Hypothalamus (tissue), 51 donors: ENCODE data around the gene MAPK11.

Source experiments
- DNase-seq, 51 donors: peaks; one replicate each; lab custom pipeline; 2025; lab: John Stamatoyannopoulos, UW

MAPK11 gene

DNA sequence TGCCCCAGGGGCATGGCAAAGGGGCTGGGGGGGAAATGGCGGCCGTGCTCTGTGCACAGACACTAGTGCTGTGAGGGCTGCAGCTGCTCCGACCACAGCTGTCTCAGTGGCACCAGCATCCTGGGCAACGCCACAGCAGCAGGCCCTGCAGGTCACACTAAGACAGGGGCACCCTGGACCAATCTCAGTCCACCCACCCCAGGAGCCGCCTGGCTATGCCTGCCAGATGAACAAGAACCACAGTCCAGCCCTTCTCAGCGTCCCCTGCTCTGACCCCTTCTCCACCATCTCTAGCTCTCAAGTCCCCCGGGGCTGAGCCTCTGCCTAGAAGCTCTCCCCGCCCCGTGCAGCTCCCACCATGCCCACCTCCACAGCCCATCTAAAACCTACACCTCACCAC lies 41.8 kb downstream of the MAPK11 start:
- no peak for DNase-seq

DNA sequence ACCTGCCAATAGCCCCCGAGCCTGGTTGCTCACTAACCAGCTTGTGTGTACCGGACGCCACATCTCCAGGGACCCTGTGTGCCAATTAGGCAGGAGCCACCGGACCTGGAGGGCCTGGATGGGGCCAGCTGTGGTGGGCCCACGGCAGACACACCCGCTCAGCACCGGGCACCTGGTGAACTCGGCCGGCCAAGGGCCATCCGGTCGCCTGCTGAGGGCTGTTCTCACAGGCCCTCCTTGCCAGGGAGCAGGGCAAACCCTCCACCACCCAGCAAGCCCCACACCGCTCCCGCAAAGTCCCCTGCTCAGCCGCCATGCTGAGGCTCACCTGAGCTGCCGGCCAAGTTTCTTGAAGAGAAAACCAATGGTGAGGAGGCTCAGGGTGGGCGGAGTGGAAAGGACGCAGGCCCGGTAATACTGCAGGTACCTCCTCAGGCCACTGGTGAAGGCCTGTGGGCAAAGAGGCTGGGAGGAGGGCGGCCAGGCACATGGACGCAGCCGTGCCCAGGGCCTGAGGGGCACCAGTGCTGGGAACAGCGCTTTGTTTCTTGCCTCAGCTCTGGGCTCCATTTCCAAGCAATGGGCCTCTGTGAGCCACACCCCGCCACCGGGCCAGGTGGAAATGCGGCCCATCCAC lies 42.5 kb downstream of the MAPK11 start:
- no peak for DNase-seq

DNA sequence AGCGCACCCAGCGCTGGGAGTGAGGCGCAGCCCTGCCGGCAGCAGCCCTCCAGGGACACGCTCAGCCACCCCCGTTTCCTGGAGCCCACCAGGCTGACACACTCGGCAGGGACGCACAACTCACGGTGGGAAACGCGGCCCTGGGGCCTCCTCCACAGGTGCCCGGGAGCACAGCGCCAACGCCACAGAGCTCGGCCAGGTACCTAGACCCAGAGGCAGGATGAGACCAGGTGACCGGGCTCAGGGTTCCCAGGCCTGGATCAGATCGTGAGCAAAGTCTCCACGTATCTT lies 43.4 kb downstream of the MAPK11 start:
- DNase-seq: no peak

DNA sequence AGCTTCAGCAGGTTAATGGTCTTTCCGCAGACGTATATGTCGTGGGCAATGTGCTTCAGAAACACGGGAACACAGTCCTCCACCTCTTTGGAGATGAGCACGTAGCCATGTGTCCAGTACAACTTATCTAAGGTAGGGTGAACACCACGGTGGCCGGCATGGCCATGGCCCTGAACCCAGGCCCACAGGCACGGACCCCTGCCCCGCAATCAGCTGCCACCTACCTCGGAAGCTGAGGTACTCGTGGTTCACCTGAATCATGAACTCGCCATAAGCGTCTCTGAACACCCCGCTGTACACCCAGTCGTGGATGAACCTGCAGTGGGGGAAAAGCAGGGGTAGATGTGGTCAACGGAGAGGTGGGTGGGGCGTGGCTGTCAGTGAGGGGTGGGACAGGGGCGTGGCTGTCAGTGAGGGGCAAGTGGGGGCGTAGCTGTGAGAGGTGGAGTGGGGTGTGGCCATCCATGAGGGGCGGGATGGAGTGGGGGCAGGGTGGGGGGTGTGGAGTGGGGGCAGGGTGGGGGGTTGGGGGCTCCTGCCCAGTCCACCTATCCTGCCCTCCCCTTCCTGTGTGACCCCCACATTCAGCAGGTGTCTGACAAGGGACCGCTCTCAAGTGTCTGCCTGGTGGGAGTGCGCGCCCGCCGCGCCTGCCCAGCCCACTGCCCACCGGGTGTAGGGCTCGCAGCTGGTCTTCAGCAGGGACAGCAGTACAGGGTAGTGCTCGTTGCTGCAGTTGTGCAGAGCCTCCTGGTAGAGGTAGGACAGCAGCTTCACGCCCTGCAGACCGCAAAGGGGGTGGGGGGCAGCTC lies 43.9 kb downstream of the MAPK11 start:
- no peak for DNase-seq

DNA sequence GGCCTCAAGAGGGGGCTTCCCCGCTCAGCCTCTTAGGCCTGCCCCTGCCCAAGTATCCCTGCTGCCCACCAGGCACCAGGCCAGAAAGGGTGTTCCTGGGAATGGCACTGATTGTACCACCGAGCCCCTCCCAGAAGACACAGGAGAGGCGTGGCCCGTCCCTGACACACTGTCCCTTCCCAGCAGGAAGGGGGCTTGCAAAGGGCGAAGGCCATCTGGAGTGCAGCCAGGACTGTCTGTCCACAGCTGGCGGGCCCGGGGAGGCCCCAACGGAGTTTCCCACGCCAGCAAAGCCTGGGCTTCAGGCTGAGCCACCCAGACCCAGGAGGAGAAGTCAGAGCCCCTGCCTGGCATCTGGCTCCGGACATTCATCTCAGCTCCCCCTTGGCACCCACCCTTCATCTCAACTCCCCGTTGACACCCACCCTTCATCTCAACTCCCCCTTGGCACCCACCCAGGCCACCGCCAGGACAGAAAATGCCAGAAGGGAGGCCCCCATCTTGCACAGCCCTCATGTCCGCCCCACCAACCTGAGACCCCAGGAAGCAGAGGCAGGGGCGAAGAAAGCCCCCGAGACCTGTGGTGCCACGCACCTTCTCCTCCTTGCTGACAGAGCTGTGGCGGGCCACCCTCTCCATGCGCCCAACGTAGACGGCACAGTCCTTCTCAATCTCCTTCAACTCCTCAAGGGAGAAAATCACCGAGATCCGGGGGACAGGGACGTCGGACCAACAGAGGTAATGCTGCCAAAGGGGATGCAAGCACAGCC lies 44.8 kb downstream of the MAPK11 start:
- DNase-seq: no peak

DNA sequence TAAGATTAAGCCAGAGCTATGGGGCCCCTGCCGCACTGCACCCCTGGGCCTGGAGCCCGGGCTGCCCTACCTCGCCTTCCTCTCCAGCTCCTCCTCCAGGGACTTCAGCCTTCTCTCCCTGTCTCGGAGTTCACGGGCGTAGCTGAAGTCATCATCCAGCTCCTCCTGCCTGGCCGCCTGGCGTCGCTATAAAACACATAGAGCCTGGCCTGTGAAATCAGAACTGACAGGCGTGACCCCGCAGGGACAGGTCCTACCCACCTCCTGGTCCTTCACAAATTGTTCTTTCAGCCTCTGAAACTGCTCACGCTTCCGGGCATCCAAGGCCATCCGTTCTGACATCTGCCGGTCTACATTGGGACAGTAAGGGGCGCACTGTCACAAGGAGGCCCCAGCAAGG lies 46.1 kb downstream of the MAPK11 start:
- DNase-seq: no peak

DNA sequence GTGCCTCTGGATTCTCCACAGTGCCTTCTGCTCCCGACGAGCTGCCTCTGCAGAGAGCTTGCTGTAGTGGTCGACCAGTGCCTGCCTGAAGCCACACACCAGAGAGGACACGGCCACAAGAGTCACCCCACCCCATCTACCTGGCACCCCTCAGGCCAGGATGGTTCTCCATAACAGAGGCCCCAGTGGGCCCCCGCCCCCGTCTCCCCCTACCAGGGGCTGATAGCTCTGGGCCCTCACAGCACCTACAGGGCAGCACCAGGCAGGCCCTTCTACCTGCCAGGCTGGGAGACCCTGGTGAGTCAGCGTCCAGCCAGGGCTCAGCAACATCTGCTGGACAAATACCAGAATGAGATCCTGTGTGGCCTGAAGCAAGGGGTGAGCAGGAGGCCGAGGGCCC lies 47.7 kb downstream of the MAPK11 start:
- DNase-seq: no peak

DNA sequence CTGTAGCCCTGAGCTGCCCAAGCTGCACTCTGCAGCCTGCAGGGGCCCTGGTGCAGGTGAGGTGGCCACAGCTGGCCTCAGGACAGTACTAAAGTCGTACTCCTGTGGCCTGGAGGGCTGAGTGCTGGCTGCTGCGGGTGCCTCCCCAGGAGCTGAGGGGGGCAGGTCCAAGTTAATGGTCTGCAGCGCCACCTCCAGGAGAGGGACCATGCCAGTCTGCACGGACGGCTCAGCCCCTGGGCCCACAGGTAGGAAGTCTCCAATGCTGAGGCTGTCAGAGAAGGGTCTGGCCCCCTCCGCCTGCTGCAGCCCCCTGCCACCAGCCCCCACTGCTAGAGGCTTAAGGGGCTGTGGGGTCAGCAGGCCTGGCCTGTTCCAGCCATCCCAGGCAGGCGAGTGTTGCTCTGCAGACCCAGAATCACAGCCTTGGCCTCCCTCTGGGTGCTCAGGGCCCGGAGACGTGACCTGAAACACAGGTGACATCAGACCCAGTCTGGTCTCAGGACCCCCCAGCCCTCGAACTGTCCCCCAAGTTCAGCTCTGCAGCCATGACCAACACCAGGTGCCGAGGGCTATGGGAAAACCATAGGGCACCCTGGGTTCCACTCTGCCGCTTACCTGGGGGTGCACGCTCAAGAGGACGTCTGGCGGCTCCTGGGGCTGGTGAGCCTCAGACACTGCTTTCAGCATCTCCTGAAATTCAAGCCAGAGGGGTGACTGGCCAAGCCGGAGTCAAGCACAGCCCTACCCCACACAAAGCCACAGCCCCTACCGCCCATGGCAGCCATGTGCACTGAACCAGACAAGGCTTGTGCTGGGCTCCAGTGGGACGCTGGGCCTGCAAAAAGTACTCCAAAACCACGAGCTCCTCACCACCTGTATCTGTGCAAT lies 48.5 kb downstream of the MAPK11 start:
- DNase-seq: no peak

DNA sequence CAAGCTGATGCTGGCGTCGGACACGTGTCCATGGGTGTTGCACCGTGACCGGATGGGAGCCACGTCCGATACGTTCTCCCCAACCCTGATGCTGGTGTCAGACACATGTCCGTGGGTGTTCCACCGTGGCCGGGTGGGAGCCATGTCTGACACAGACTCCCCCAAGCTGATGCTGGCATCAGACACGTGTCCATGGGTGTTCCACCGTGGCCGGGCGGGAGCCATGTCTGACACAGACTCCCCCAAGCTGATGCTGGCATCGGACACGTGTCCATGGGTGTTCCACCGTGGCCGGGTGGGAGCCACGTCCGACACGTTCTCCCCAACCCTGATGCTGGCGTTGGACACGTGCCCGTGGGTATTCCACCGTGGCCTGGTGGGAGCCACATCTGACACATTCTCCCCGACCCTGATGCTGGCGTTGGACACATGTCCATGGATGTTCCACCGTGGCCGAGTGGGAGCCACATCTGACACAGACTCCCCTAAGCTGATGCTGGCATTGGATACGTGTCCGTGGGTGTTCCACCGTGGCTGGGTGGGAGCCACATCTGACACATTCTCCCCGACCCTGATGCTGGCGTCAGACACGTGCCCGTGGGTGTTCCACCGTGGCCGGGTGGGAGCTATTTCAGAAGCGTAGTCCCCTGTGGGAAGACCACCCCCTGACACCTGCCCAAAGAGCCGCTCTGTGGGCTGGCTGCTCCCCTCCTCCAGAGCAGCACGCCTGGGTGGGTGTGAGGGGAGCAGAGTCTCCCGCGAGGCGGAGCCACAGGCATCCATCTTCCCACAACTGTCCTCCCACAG lies 49.4 kb downstream of the MAPK11 start:
- no peak for DNase-seq

DNA sequence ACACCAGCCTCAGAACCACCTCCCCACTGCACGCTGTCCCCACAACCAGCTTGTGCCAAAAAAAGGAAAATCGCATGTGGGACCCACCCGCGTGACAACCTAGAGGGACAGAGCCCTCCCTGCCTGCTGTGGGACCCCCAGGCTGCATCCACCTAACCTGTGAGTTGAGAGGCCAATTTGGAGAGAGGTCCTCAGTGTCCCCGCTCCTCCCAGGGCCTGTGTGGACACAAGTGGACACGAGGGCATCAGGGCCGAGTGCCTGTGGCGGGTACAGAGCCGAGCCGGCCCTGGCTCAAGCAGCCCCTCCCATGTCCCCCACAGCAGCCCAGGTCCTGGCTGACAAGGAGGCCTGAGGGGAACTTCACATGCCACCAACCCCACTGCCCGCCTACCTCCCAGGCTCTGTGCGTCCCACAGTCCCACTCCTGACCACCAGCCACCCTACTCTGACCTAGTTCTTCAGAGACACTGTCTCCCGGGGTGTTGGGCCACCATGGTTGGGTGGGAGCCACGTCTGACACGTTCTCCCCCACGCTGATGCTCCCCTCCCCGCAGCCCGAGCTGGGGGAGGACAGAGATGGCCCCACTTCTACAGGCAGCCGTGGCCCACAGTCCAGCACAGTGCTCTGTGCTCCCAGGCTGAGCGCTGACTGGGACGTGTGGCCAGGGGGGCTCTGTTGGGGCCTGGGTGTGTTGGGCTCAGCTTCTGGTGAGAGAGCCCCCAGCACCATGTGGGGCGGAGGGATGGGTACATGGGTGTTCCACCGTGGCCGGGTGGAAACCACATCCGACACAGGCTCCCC lies 50.2 kb downstream of the MAPK11 start:
- DNase-seq: no peak

DNA sequence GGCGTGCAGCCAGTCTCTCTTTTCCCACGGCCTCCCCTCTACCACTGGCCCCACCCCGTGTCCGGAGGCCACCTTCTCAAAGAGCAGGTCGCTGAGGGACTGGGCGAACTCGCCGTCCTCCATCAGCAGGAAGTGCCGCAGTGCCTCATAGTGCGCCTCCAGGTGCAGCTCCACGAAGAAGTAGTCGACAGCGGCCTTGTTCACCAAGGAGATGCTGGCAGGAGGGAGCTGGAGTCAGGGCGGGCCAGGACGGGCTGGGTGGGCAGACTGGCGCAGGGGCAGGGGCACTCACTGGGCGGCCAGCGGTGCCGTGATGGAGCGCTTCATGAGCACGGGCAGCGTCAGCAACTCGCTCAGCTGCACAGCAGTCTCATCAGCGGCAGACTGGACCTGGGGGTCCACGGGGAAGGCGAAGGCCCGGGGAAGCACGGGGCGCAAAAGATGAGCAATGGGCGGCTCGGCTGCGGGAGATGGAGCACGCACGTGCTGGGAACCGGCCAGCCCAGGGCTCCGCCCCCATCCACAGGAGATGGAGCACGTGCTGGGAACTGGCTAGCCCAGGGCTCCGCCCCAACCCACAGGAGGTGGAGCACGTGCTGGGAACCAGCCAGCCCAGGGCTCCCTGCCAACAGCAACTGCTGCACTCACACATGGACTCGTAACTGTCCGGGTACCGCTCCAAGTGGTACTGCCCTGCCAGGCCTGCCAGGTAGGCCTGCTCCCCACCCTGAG lies 51.0 kb downstream of the MAPK11 start:
- peak in 7 of 51 donors; percentile 7 to 50 (median 27) for DNase-seq

DNA sequence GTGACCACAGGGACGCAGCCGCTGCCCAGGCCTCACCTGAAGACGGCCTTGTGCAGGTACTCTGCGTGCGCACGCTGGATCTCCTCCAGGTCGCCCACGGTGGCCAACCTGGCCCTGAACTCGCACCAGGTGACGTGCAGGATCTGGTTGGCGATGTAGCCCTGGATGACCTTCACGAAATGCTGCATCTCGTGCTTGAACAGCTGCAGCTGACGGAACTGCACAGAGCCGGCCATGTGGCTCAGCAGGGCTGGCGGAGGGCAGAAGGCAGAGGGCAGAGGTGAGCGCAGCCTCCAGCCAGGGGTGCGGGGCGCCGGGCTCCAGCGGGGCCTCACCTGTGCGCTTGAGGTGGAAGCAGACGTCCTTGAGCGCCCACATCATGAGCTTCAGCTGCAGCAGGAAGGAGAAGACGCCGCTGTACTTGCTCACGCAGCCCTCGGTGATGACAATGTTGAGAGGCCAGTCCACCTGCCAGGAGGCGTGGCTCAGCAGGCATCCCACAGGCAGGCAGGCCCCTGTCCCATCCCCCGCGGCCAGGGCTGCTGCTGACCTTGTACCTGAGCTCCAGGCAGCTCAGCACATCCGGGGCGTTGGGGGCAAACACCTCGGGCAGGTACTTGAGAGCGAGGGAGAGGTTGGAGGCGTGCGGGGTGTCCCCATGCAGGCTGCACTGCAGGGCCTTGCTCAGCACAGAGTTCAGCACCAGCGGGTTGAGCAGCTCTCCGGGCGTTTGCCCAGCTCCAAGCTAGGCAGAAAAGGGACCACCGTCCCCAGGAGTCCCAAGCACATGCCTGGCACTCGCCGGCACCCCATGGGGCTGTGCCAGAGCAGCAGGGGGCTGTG lies 51.8 kb downstream of the MAPK11 start:
- DNase-seq: no peak

DNA sequence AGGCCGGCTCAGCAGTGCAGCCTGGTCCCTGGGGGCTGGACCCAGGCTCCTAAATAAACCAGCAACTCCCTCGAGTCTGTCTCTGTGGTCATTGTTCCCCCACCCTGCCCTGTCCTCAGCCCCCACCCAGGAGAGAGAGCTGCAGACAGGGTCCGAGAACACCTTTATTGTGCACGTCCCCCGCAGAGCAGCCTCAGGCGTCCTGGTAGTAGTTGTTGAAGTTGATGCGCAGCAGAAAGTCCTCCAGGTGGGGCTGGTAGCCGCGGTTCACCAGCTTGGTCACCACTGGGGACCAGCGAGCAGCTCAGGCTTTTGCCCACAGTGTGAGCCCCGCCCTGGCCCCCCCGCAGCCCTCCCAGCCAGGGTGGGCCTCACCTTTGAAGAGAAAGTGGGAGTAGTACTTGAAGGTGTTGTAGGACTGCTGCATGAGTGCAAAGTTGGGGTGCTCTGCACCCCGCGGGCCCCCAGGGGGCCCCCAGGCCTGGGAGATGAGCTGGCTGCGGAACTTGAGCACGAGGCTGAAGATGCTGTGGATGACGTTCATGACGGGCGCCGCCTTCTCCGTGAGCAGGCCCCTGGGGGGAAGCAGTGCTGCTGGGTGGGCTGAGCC lies 52.5 kb downstream of the MAPK11 start:
- DNase-seq: no peak

DNA sequence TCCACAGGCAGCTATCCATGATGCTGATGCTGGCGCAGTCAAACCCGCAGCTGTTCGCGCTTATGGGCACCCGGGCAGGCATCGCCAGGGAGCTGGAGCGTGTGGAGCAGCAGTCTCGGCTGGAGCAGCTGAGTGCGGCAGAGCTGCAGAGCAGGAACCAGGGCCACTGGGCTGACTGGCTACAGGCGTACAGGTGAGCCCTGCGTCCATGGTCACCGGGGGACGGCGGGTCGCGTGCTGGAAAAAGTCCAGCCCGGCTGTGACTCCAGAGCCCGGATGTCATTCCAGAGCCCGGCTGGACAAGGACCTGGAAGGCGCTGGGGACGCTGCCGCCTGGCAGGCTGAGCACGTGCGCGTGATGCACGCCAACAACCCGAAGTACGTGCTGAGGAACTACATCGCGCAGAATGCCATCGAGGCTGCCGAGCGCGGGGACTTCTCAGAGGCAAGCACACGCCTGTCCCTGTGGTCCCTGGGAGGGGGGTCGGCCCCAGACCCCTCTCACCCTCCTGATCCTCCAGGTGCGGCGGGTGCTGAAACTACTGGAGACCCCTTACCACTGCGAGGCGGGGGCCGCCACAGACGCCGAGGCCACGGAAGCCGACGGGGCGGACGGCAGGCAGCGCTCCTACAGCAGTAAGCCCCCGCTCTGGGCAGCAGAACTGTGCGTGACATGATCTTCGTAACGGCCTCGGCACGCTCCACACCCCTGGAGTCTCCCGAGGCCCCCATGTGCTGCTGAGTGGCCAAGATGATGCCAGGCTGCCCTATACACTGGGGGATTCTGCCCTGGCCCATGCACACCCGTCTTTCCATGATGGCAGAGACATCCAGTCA lies 53.3 kb downstream of the MAPK11 start:
- no peak for DNase-seq

DNA sequence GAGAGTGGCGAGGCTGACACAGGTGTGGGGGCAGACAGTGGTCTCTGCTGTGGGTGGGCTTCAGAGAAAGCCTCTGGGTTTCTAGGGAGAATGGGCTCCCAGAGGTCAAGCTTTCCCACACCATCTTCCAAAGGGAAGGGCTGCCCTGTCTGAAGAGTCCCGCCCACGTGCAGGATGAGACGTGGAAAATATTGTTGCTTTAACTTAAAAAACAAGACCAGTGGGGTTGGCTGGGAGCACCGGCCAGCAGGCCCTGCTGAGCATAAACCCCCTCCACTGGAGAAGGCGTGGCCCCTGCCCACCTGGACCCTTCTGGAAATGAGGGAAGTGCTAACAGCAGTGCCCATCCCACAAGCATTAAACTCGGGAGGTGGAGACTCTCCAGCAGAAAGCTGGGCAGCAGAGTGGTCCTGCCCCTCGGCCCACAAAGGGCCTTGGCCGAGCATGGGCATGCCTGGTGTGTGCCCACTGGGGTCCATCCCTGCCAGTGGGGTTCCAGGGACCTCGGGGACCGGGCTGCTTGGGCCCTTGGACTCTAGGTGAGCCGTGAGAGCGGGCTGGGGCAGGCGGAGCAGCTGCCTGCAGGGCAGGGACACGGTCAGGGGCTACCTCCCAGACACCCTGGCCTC lies 54.0 kb downstream of the MAPK11 start:
- DNase-seq: no peak
